ENCODE measurements around the gene HACD2.
A peak's percentile ranks its signal among the peaks of the same experiment; 100 is the strongest.

The HACD2 gene

GRCh38 chr3:123586131-123586530, 1.3 kb upstream of the HACD2 start:
- no peak for TF ChIP-seq ZFX (IDR thresholded peaks at IDR 0.05; ENCODE audit: borderline replicate concordance)
- TF ChIP-seq CTCF (IDR thresholded peaks at IDR 0.05), result no peak
- peak overlapping the region; percentile 97 for H3K27ac ChIP-seq

- H3K27ac ChIP-seq, result peak overlapping the region; percentile 97
- no peak for TF ChIP-seq ZFX (IDR thresholded peaks at IDR 0.05; ENCODE audit: borderline replicate concordance)
- TF ChIP-seq CTCF (IDR thresholded peaks at IDR 0.05), result peak; percentile 48
Observed at GRCh38 chr3:123584284-123584987, 417 bp downstream of the HACD2 start.

- TF ChIP-seq CTCF (IDR thresholded peaks at IDR 0.05) (no peak), ZFX (IDR thresholded peaks at IDR 0.05; ENCODE audit: borderline replicate concordance) (no peak)
- no peak overlapping the region for H3K27ac ChIP-seq
Observed at GRCh38 chr3:123583561-123583960, 1.3 kb downstream of the HACD2 start.

GRCh38 chr3:123582315-123582714, 2.5 kb downstream of the HACD2 start:
- H3K27ac ChIP-seq, result no peak overlapping the region
- no peak for TF ChIP-seq CTCF (IDR thresholded peaks at IDR 0.05)
- no peak for TF ChIP-seq ZFX (IDR thresholded peaks at IDR 0.05; ENCODE audit: borderline replicate concordance)

GRCh38 chr3:123576122-123576521, 8.7 kb downstream of the HACD2 start:
- H3K27ac ChIP-seq, result no peak overlapping the region
- TF ChIP-seq CTCF (IDR thresholded peaks at IDR 0.05) (no peak), ZFX (IDR thresholded peaks at IDR 0.05; ENCODE audit: borderline replicate concordance) (no peak)

- no peak for TF ChIP-seq ZFX (IDR thresholded peaks at IDR 0.05; ENCODE audit: borderline replicate concordance)
- no peak overlapping the region for H3K27ac ChIP-seq
Observed at GRCh38 chr3:123571973-123572365, 12.9 kb downstream of the HACD2 start.

- no peak overlapping the region for H3K27ac ChIP-seq
- TF ChIP-seq ZFX (IDR thresholded peaks at IDR 0.05; ENCODE audit: borderline replicate concordance) (no peak), CTCF (IDR thresholded peaks at IDR 0.05) (no peak)
Observed at GRCh38 chr3:123571264-123571972, 13.4 kb downstream of the HACD2 start.
